GM12865 (cell line): ENCODE measurements around the gene CNPY2.

ENCODE experiments used
- DNase-seq: peaks from one replicate; pipeline ENCODE4 v3.0.0; 2010; ENCODE audit warnings: low read depth
- H3K4me3 ChIP-seq: 2 replicates; pipeline ENCODE4 v1.5.1; 2011; ENCODE audit warnings: mild to moderate bottlenecking, low read depth, low read length, control low read depth
- CTCF ChIP-seq: IDR thresholded peaks from 2 replicates; pipeline ENCODE4 v1.5.1; 2011; ENCODE audit warnings: low read length, control low read depth, low read depth, inconsistent platforms; ENCODE audit not compliant: insufficient read depth; ENCODE audit errors: missing control alignments

The CNPY2 gene

DNA sequence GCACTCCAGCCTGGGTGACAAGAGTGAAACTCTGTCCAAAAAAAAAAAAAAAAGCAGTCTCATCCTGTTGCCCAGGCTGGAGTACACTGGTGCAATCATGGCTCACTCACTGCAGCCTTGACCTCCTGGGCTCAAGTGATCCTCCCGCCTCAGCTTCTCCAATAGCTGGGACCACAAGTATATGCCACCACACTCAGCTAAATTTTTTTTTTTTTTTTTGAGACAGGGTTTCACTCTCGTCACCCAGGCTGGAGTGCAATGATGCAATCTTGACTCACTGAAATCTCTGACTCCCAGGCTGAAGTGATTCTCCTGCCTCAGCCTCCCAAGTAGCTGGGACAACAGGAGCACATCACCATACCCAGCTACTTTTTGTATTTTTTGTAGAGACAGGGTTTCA is 5.2 kb upstream of the CNPY2 start:
- H3K4me3 ChIP-seq: no peak overlapping the region
- no peak for TF ChIP-seq CTCF
- no peak for DNase-seq

DNA sequence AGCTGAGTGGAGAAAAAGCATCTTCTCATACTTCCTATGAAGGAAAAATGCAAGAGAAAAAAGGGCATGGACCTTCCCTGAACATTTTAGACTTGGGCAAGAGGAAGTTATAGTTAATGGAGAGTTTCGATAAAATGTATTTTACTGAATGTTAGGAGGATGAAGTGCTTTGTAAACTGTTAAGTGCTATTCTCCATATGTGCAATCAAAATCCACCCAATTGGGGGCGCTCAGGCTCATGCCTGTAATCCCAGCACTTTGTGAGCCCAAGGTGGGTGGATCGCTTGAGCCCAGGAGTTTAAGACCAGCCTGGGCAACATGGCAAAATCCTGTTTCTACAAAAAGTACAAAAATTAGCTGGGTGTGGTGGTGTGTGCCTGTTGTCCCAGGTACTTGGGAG is 1.9 kb upstream of the CNPY2 start:
- no peak for DNase-seq
- TF ChIP-seq CTCF: no peak
- H3K4me3 ChIP-seq: no peak overlapping the region

DNA sequence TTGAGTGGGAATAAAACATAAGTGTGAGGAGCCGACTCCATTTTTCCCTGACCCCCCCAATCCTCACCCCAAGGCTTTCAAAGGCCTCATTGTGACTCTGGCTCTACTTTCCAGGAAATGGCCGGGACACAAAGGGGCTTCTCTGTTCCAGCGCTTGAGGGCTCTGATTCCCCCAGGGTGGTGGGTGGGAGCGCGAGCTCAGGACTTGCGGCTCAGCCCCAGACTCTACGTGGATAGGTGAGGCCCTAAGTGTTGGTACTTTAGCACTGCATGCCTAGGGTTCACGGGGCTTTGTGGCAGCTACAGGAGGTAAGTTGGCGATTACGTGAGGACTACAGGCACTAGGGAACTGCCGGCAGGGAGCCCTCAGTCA is 553 bp downstream of the CNPY2 start:
- peak overlapping the region; percentile 82 for H3K4me3 ChIP-seq
- no peak for TF ChIP-seq CTCF
- DNase-seq: no peak

- no peak for DNase-seq
- no peak overlapping the region for H3K4me3 ChIP-seq
- TF ChIP-seq CTCF: no peak
Observed at GRCh38 chr12:56311003-56311402, 4.8 kb downstream of the CNPY2 start.

DNA sequence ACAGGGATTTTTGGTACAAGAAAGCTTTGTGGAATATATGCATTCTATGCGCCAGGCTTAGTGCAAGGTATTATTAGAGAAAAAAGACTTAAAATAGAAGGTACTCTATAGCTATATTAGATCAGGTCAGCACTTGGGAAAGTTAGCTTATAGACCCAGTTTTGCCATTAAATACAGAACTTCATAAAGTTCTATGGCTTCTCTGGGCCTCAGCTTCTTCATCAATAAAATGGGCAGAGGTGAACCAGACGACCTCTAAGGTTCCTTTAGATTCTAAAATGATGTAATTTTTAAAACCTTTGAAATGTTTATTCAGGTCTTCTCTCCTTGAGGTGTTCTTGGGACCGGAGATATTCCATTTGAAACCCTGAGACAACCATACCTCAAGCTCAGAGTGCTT is 7.1 kb downstream of the CNPY2 start:
- no peak for DNase-seq
- TF ChIP-seq CTCF: no peak
- H3K4me3 ChIP-seq: no peak overlapping the region

GRCh38 chr12:56307221-56307965 is 8.4 kb downstream of the CNPY2 start:
- DNase-seq: no peak
- TF ChIP-seq CTCF: no peak
- H3K4me3 ChIP-seq: no peak overlapping the region
